Right kidney (tissue), 1 donor: ENCODE results near the gene MYOCD.

Experiments used
- DNase-seq: peaks from one replicate; pipeline ENCODE4 v3.0.0-alpha.2; 2016

The MYOCD gene

DNA sequence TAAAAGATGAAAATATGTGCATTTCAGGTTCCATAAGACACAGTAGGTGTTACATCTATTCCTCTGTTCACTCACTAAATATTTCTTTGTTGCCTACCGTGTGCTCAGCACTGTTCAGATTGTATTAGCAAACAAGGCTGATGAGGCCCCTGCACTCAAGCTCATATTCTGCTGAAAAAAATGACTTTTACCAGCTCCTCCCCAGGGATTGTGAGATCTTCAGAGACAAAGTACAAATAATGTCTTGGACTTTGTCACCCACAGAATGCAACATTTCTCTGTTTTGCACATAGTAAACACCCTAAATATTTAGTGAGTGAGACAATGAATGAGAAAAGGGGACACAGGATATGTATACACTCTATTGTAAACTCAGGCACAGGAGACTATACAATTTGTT is 21.9 kb upstream of the MYOCD start:
- no peak for DNase-seq

DNA sequence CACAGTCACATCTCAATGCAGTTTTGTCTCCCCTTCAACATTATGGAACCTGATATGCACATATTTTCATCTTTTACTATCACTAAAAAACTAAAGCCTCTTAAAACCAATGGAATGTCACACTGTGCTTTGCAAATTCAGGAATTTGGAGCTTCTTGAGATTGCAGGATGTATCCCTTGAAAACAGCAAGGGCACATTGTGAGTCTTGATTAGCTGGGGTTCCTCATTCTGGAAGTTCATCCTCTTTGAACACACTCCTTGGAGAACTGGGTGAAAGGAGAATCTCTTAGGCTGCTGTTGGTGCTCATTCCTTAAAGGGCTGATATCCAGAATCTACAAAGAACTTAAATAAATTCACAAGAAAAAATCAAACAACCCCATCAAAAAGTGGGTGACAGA is 21.1 kb upstream of the MYOCD start:
- no peak for DNase-seq

- DNase-seq, result no peak
These were observed 18.8 kb upstream of the MYOCD start for GRCh38 chr17:12646761-12647422.

- DNase-seq, result no peak
These were observed 17.2 kb upstream of the MYOCD start for GRCh38 chr17:12648498-12648897.

GRCh38 chr17:12655936-12656335 is 9.8 kb upstream of the MYOCD start:
- no peak for DNase-seq

GRCh38 chr17:12656354-12656753 is 9.3 kb upstream of the MYOCD start:
- no peak for DNase-seq

DNA sequence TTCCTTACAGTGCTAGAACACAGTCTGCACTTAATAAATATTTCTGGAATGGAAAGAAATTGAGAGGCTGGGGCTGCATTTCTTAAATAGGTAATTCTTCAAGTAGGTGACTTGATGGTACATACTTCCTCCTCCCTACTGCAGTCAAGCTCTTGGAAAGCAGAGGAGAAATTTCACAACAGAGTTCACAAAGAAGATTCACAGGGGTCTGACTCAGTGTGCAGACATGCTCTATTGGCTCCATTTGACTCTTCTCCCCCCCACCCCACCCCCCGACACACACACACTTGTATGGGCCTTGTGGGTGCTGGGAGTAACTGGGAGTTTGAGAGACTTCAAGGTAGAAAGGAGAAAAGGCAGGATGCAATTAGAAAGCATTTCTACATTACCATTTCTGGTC is 6.2 kb upstream of the MYOCD start:
- no peak for DNase-seq

GRCh38 chr17:12664252-12664651 is 1.4 kb upstream of the MYOCD start:
- peak; percentile 10 for DNase-seq

- DNase-seq, result no peak
These were observed 812 bp upstream of the MYOCD start for GRCh38 chr17:12664894-12665262.

GRCh38 chr17:12666718-12667117 is 1.0 kb downstream of the MYOCD start:
- DNase-seq, result no peak

DNA sequence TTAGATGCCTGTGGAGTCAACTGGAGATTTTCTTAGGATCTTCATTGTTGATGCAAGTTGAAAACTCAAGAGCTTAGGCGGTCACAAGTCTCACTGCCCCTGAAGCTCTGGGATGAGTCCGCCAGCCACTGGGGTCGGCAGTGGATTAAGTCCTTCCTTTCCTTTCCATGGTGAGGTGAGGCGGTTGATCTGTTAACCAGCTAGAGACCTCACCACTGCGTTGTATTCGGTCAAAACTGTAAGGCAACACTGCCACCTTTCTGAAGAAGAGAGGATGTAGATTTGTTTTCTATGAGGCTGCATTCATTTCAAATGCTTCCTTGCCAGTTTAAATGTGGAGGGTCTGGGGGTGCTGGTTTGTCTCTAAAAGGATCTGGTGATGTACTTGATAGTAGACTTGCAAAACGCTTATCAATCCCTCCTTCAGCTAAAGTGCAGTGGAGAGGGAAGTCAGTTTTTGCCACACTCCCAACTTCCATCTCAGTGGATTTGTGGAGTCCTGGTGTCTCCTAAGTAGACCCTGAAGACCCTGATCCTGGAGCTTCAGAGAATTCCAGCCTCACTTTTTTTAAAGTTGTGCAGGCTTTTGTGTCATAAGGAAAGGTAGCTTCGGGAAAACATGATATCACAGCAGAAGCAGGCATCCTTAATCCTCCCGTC is 1.7 kb downstream of the MYOCD start:
- peak; percentile 43 for DNase-seq

DNA sequence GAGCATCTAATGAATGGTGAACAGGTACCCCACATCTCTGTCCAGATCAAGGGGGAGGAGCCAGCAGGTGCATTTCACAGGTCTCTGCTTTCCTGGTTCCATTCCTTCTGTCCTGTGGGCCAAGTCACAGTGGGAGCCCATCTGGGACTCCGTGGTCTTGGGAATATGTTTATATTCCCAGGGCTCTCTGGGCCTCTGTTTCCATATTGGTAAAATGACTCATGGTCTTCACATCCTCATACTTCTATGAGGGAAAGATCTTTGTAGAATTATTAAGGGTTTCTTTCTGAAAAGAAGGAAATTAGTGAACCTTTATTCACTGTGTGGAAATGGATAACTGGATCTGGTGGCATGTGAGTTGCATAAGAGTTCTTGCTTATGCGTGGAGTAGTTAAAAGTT is 6.2 kb downstream of the MYOCD start:
- DNase-seq, result no peak

DNA sequence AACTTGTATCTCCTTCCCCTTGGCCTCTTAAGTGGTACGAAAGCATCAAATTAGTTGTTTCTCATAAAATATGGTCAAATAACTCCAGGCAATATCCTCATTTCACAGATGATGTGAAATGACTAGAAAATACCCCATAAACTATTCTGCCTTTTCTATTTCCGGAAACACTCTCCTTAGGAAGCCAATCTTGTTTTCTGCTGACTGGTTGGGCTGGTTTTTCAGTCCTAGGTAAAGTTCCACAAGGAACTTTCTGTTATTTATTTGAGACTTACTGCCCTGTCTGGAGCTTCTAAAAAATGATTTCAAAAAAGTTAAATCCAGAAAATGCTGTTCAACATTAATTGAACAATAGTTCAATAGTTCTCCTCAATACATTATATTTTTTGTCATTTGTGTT is 7.3 kb downstream of the MYOCD start:
- no peak for DNase-seq

DNA sequence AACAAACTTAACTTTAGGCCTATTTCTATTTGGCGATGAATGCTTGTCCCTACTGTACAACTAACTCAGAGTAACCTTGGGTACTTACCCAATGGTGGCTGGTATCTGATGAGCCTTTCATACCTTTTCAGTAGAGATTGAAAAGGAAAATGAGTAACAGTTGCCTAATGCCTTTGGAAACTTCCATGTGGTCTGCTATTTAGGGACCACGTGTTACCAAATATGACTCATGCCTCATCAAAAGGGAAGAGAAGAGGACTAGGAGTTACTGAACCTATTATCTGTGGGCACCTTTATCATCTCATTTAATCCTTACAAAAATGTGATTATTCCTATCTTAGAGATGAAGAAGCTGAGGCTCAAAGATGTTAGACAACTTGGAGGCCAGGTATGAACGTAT is 8.1 kb downstream of the MYOCD start:
- no peak for DNase-seq

DNA sequence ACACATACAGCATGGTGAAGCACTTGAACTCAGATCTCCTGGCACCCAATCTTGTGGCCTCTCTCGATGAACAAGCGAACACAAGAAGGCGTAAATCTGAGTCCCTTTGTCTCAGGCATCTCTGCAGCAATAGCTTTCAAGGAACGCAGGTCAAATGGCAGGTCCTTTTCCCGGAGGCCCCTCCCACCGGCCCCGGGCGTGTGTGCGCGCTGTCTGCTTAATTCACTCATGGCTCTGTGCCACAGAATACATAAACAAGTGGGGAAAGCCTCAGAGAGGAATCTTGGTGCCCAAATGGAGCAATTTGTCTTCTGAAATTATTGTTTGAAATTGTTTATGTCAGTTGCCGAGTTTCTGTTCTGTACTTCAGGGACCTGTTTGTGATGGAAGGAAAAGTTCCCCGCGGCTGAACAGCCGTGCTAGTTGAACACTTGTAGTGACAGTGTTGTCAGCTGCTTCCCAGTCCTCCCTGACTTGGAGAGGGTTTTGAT is 14.8 kb downstream of the MYOCD start:
- no peak for DNase-seq

- DNase-seq, result no peak
These were observed 15.3 kb downstream of the MYOCD start for GRCh38 chr17:12680993-12681392.

DNA sequence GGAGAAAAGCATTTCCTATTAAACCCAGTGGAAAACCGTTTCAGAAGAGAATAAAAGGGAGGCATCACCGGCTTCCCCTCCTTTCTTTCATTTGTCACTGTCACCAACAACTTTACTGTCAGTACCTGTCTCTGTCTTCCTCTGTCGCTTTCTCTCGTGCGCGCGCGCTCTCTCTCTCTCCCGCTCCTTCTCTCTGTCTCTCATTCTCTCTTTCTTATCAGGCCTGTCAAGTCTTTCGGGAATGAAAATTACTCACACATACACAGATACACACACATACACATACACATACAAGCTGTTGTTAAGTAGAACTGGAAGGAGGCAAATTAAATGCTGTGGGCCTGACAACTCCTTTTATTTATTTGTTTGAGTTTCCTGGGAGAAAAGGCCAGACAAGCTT is 17.6 kb downstream of the MYOCD start:
- DNase-seq, result no peak

GRCh38 chr17:12686486-12686885 is 20.8 kb downstream of the MYOCD start:
- DNase-seq, result no peak

DNA sequence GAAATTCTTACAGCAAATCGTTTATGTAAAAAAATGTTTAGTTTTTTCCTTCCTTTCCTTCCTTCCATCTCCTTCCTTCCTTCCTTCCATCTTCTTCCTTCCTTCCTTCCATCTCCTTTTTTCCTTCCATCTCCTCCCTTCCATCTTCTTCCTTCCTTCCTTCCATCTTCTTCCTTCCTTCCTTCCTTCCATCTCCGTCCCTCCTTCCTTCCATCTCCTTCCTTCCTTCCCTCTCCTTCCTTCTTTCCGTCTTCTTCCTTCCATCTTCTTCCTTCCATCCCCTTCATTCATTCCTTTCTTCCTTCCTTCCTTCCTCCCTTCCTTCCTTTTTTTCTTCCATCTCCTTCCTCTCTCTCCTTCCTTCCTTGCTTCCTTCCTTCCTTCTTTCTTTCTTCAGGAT is 22.7 kb downstream of the MYOCD start:
- DNase-seq, result no peak

DNA sequence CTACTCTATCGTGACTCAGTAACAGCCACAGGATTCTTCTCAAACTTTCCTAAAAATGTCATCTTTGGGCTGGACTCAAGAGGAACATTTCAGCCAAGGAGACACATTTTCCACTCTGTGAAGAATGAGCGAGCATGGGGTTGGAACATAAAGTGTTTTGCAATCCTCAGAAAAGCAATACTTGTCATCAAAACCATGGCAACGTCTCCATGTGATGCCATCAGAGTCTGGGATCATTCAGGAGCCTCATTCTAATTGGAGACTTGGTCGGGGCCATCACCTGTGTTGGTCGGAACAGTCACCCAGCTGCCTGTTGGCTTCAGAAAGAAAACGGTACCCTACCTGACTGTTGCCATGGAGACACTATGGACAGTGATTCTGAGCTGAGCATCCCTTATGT is 25.5 kb downstream of the MYOCD start:
- no peak for DNase-seq

DNA sequence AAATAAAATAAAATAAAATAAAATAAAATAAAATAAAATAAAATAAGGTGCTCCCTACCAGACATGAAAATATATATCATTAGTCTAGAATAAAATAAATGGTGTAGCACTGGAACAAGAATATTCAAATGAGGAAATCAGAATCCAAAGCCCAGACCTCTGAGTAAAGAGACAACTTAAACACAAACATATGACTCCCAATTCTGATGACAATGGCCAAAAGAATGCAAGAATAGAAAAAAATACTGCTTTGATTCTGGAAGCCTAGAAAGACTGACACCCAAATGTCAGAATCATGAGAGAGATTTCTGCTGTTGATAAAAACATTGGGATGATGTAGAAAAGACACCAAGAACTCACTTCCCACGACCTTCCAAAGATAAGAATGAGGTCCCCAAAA is 27.9 kb downstream of the MYOCD start:
- DNase-seq, result no peak

GRCh38 chr17:12706070-12706469 is 40.4 kb downstream of the MYOCD start:
- DNase-seq, result no peak

- no peak for DNase-seq
These were observed 43.4 kb downstream of the MYOCD start for GRCh38 chr17:12709063-12709462.

GRCh38 chr17:12712415-12712814 is 46.7 kb downstream of the MYOCD start:
- DNase-seq, result no peak

DNA sequence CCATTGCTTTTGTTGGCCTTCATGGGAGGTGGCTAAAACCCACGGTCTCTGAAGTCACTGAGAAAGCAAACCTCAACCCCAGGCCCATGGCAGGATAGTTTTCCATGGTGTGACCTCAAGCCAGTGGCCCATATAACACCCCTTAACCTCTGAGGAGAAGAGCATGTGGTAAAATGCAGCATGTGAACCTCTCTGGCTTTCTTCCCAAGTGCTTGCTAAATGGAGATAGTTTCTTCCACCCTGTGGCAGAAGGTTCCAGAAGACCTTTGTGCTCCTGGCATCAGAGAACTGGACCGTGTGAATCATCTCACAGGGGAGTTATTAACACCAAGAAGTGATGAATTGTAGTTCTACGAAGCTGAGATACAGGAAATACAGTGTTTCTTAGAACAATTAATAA is 47.3 kb downstream of the MYOCD start:
- DNase-seq, result no peak
